NCI-H1048 (cell line): ENCODE data around the gene CAPN8.

Experiments used
- DNase-seq: peaks from one replicate; lab custom pipeline; 2025; lab: John Stamatoyannopoulos, UW

The CAPN8 gene

GRCh38 chr1:223665592-223666312, at the start of gene CAPN8:
Gene CAPN8, minus strand, starts transcription at chr1:223665701. Its CDS starts 55 bp downstream, at chr1:223665646.
- DNase-seq = no peak

DNA sequence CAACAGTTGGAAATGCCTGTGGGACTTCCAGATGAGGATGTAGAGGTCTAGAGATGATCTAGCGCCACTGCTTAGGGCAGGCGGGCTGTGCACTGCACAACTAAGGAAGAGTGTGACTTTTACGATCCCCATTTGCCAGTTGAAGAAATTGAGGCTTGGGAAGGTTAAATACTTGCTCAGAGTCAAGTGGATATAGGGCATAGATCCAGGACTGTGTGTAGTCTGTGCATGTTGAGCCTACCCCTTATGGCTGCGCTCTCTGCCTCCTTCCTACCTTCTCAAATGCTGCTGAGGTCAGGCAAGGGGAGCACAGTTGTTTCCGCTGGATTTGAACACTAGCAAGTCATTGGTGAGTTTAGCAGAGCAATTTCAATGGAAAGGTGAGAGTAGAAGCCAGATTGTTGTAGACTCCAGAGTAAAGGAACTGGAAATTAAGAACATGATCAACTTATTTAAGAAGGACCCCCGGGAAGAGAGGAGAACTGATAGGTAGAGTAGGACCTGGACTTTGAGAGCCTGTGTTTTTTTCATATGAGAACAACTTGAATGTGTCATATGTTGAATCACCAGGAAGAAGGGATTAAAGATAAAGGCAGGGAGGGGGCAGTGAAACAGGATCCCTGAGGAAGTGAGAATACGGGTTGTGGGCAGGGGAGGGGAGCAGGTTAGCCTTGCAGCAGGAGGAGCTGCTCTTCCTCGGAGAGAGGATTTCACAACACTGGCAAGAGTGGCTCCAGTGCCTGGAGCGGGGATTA, 49.5 kb upstream of the CAPN8 start:
- DNase-seq = no peak

DNA sequence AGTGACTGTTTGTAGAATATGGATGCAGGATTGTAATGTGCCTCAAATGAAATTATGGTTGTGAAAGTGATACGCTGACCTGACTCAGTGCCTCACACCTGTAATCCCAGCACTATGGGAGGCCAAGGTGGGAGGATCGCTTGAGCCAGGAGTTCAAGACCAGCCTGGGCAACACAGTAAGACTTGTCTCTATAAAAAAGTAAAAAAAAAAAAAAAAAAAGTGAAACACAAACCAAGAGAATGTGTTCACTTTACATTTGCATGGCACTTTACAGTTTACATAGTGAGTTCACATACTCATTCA, 48.9 kb upstream of the CAPN8 start:
- no peak for DNase-seq

GRCh38 chr1:223713546-223714420, 48.3 kb upstream of the CAPN8 start:
- DNase-seq = no peak

- no peak for DNase-seq
Measured at GRCh38 chr1:223712850-223713474, 47.5 kb upstream of the CAPN8 start.

DNA sequence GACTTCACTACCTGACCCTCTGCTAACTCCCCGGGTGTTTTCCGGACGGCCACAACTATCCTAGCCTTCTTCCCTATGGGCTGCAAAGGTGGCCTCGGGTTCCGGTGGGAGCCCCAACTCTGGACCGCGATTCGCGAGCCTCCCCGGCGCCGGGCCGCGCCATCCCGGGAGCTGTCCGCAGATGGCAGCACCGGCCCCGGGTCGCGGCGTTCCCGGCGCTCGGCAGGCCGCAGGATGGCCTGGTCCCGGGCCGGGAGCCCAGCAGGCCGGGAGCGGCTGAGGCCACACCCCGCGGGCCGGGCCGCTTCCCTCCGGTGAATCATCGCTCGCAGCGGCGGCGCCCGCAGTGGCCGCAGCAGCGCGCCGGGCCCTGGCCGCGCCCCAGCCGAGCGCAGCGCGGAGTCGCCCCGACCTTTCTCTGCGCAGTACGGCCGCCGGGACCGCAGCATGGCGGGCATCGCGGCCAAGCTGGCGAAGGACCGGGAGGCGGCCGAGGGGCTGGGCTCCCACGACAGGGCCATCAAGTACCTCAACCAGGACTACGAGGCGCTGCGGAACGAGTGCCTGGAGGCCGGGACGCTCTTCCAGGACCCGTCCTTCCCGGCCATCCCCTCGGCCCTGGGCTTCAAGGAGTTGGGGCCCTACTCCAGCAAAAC, 46.8 kb upstream of the CAPN8 start, which contains the start of gene CAPN2:
CAPN2 (plus strand) TSS at position 346 of the 656 bp plus-strand sequence; CDS start at position 448, 102 bp downstream.
- peak; percentile 45 for DNase-seq

DNA sequence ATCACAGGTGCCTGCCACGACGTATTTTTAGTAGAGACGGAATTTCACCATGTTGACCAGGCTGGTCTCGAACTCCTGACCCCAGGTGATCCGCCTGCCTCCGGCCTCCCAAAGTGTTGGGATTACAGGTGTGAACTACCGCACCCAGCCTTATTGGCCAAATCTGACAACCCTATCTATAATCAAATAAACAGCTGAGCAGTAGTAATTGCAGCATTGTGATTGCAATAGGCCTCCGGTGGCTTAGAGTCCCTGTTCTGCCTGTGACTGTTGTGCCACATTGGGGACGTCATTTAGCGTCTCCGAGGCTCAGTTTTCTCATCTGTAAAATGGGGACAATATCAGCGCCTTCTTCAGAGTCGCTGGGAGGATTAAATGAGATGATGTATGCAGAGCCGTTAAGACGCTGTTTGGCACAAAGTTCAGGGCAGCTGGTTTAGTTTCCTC, 46.3 kb upstream of the CAPN8 start:
- DNase-seq = no peak

- DNase-seq = no peak
Measured at GRCh38 chr1:223711173-223711572, 45.7 kb upstream of the CAPN8 start.

DNA sequence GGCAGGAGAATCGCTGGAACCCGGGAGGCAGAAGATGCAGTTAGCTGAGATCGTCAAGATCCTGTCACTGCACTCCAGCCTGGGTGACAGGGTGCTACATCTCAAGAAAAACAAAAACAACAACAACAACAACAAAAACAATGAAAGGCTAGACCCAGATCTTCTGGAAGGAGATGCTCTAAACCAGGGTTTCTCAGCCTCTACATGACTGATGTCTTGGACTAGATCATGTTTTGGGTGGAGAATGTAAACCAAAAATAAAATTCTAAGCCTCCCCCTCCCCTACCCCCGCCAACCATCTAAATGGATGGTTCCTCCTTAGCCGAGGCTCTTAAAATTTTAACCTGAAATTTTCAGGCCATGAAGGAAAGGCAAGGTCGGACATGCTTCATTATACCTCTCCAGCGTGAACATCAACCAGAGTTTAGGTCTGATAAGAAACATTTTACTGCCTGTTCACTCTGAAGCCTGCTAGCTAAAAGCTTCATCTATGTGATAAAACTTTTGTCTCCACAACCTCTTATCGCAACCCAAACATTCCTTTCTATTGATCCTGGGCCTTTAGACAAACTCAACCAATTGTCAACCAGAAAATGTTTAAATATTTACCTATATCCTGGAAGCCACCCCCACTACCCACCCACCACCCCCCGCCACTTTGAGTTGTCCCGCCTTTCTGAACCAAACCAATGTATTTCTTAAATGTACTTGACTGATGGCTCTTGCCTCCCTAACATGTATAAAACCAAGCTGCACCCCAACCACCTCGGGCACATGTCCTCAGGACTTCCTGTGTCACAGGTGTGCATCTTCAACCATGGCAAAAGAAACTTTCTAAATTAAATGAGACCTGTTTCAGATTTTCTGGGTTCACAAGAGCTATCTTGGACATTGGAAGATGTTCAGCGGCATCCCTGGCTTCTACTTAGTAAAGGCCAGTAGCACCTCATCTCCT, 45.0 kb upstream of the CAPN8 start:
- DNase-seq = no peak

DNA sequence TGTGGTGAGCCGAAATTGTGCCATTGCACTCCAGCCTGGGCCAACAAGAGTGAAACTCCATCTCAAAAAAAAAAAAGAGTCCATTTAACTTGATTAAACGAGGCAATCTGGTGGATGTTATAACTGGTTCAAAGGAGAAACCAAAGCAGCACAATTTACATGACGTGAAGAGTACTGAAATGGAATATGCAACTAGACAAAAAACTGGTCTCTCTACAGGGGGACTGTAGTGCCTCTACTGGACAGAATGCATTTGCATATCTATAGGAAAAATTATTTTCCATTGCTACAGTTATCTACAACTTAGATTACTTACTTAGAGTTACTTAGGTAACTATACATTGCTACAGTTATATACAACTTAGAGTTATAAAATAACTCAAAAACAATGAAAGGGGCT, 44.1 kb upstream of the CAPN8 start:
- DNase-seq = no peak

- no peak for DNase-seq
Measured at GRCh38 chr1:223708651-223709268, 43.3 kb upstream of the CAPN8 start.

DNA sequence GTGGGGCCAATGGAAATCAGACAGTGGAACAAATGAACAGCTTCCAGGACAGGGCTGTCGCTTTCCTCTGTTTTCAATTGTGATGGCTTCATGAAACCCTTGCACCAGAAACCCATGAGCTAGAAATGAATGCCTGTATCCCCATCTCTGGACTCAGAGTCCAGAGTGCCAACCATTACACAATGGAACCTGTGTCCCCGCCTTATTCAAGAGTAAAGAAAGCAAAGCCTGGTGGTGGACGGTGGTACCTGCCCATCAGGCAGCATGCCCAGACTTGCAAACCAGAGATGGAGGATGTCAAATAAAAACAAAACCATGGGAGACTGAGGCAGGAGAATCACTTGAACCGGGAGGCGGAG, 42.5 kb upstream of the CAPN8 start:
- no peak for DNase-seq

- no peak for DNase-seq
Measured at GRCh38 chr1:223707256-223708000, 41.9 kb upstream of the CAPN8 start.

- no peak for DNase-seq
Measured at GRCh38 chr1:223706077-223706973, 40.8 kb upstream of the CAPN8 start.

DNA sequence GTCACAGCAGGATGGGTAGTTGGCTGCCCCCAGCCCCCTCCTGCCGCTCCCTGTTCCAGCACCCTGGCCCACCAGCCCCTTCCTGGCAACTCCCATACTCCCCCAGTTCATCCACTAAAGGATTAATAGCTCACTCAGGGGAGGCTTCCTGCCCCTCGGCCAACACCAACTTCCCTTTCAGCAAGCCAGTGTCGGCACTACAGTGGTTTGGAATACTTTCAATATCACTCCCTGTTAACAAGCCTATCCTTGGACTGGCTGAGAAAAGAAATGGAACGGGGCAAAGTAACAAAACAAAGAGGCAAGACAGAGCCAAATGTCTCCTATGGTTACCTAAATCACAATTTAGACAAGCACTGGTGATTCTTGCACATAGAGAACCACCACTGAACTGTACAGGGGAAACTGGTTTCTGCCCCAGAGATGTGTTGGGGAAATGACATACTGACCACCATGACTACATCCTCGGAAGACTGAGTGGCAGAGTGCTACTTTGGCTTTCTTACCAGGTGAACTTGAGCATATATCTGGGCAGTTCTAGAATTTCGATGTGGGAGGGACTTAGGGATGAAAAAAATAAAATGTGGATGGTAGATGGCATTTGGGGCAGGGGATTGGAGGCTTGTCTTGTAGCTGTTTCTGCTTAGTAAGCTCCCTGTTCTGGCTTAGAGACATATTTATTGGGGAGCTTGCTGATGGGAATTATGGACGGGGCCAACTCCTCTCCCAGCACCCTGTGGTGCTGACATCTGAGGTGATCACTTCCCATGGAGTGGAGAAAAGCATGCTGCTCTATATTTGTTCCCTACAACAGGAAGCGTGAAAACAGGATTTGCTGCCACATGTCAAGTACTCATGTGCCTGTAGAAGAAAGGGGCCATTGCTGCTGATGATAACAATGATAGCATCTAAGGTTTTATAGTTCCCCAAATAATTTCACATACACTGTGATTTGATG, 39.7 kb upstream of the CAPN8 start:
- DNase-seq = no peak

DNA sequence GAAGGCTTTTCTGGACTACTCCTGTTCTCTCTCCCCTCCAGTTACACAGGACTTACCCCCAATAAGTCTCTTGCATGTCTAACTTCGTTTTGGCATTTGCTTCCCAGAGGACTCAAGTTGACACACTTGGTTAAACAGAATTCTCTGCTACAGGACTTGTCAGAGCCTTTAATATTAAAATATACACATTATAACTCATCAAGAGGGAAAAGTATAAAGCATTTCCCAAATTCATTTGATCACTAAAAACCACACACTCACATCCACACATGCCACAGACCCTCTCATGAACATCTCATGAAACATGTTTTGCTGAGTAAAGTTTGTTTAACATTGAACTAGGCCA, 38.1 kb upstream of the CAPN8 start:
- no peak for DNase-seq
